Panc1 (cell line): ENCODE measurements around the gene P2RY14. TPM values are rescaled to one million over a fixed set of nuclear protein-coding genes. Genes with fewer than 3 reads are reported as not detected.

ENCODE experiments used
- ATAC-seq: fragments of 200-7000 bp; cut with Tn5 transposase; 2 replicates; pipeline ENCODE4 v1.9.1; 2020; ENCODE audit warnings: mild to moderate bottlenecking, moderate library complexity
- BruUV-seq: library from RNA; stranded (reverse); fragments of 400-500 nt; replicated peaks from 2 replicates; lab custom pipeline; 2021; lab: Mats Ljungman, UMichigan
- CTCF ChIA-PET: fragments of 300-600 bp; sonication (Branson Sonifier 250); formaldehyde crosslinking; loops from one replicate; lab custom pipeline; 2022; ENCODE audit warnings: antibody characterized with exemption; lab: Charles Lee
- POLR2A ChIA-PET: fragments of 300-600 bp; sonication (Branson Sonifier 250); formaldehyde crosslinking; loops from one replicate; lab custom pipeline; 2022; ENCODE audit warnings: antibody characterized with exemption; lab: Charles Lee
- DNase-seq: peaks from one replicate; pipeline ENCODE4 v3.0.0-alpha.2; 2010; ENCODE audit warnings: low read depth, low spot score
- H3K27ac ChIP-seq: 2 replicates; pipeline ENCODE4 v1.5.1; 2011; ENCODE audit warnings: mild to moderate bottlenecking, low read length, inconsistent platforms
- H3K27me3 ChIP-seq: fragments of 200-500 bp; sonication (Bioruptor generic); 2 replicates; pipeline ENCODE4 v1.6.0; 2014; ENCODE audit warnings: low read length, inconsistent platforms; ENCODE audit not compliant: control insufficient read depth, insufficient read depth
- H3K36me3 ChIP-seq: fragments of 200-500 bp; sonication (Bioruptor generic); 2 replicates; pipeline ENCODE4 v1.5.1; 2014; ENCODE audit warnings: inconsistent platforms, mild to moderate bottlenecking, low read length, moderate library complexity; ENCODE audit not compliant: control insufficient read depth, insufficient read depth
- H3K4me1 ChIP-seq: 2 replicates; pipeline ENCODE4 v1.5.1; 2011; ENCODE audit warnings: inconsistent platforms, mild to moderate bottlenecking, low read length, moderate library complexity; ENCODE audit not compliant: control insufficient read depth, insufficient read depth
- H3K4me3 ChIP-seq, 2 experiments: 2 replicates each; pipeline ENCODE4 v1.5.1; 2011 to 2012; ENCODE audit warnings: low read depth in 2 of 2, low read length in 2 of 2, mild to moderate bottlenecking in 2 of 2, inconsistent platforms in 1 of 2, moderate library complexity in 1 of 2
- H3K9me3 ChIP-seq: fragments of 200-500 bp; sonication (Bioruptor generic); 2 replicates; pipeline ENCODE4 v1.5.1; 2014; ENCODE audit warnings: low read depth, mild to moderate bottlenecking, inconsistent platforms, low read length, moderate library complexity; ENCODE audit not compliant: control insufficient read depth, insufficient read depth
- POLR2AphosphoS5 ChIP-seq: IDR thresholded peaks from 2 replicates; pipeline ENCODE4 v1.6.1; 2012; ENCODE audit warnings: mild to moderate bottlenecking, low read depth, low read length, moderate library complexity
- SIN3A ChIP-seq: IDR thresholded peaks from 2 replicates; pipeline ENCODE4 v1.6.1; 2012; ENCODE audit warnings: low read depth, mild to moderate bottlenecking, low read length, moderate library complexity, borderline replicate concordance; ENCODE audit not compliant: insufficient read depth
- TCF7L2 ChIP-seq: IDR thresholded peaks from 2 replicates; pipeline ENCODE4 v1.6.1; 2011; ENCODE audit warnings: mild to moderate bottlenecking, low read depth, low read length, inconsistent platforms
- in situ Hi-C: cut with HindIII; loops from 2 replicates; pipeline ENCODE4 v1.10.0; 2016; ENCODE audit warnings: low sequenced_read_pairs, low pct_unique_long_range_greater_than_20kb
- intact Hi-C: fragments of 100-400 bp; cut with micrococcal nuclease; formaldehyde crosslinking; loops from one replicate; pipeline ENCODE4 v1.10.0; 2022; ENCODE audit not compliant: unreplicated experiment
- total RNA-seq: library from RNA; stranded (reverse); gene quantifications from one replicate; pipeline ENCODE4 v1.2.1, GENCODE V29; 2021; ENCODE audit not compliant: unreplicated experiment
- TF ChIP-seq, protein P1 (sequence below), 2 experiments: IDR thresholded peaks; 2 replicates each; pipeline ENCODE4 v1.6.1; 2011 to 2012; ENCODE audit warnings: low read depth in 2 of 2, control low read depth in 1 of 2, low read length in 1 of 2, mild to moderate bottlenecking in 1 of 2, moderate library complexity in 1 of 2; ENCODE audit not compliant: insufficient read depth in 1 of 2
- TF ChIP-seq, protein P2 (sequence below): fragments of 450-650 bp; IDR thresholded peaks from 2 replicates; pipeline ENCODE4 v1.5.1; 2017; ENCODE audit warnings: mild to moderate bottlenecking

Gene P2RY14
- total RNA-seq, 1 experiment from 2014 or later: not detected

DNA sequence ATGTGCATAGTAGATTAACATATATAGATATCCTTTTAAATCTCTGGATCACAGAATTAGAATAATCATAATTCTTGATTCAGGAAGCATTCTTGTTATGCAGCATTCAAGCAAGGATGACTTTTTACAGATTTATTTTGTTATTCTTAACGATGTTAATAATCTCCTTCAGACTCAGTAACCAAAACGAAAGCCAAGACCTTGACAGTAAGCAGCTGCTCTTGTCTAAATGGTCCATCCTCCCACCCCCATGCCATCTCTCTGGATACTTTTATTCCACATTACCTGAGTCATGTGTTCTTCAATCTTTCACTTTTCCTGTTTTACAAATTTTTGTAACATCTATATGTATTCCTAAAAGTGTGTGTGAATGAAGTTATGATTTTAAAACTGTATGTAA, 42.0 kb downstream of the P2RY14 start:
- no peak overlapping the region for H3K4me3 ChIP-seq
- no peaks in the 10 kb centered on the region for H3K9me3 ChIP-seq
- DNase-seq (no peak), ATAC-seq (no peak)
- TF ChIP-seq SIN3A (no peak), TCF7L2 (no peak), POLR2AphosphoS5 (no peak)
- TF ChIP-seq, protein P1, sequence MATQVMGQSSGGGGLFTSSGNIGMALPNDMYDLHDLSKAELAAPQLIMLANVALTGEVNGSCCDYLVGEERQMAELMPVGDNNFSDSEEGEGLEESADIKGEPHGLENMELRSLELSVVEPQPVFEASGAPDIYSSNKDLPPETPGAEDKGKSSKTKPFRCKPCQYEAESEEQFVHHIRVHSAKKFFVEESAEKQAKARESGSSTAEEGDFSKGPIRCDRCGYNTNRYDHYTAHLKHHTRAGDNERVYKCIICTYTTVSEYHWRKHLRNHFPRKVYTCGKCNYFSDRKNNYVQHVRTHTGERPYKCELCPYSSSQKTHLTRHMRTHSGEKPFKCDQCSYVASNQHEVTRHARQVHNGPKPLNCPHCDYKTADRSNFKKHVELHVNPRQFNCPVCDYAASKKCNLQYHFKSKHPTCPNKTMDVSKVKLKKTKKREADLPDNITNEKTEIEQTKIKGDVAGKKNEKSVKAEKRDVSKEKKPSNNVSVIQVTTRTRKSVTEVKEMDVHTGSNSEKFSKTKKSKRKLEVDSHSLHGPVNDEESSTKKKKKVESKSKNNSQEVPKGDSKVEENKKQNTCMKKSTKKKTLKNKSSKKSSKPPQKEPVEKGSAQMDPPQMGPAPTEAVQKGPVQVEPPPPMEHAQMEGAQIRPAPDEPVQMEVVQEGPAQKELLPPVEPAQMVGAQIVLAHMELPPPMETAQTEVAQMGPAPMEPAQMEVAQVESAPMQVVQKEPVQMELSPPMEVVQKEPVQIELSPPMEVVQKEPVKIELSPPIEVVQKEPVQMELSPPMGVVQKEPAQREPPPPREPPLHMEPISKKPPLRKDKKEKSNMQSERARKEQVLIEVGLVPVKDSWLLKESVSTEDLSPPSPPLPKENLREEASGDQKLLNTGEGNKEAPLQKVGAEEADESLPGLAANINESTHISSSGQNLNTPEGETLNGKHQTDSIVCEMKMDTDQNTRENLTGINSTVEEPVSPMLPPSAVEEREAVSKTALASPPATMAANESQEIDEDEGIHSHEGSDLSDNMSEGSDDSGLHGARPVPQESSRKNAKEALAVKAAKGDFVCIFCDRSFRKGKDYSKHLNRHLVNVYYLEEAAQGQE (IDR thresholded peaks at IDR 0.05; ENCODE audit: insufficient read depth in 1 of 2, low read depth in 2 of 2, low read length in 1 of 2): no peak
- TF ChIP-seq, protein P2, sequence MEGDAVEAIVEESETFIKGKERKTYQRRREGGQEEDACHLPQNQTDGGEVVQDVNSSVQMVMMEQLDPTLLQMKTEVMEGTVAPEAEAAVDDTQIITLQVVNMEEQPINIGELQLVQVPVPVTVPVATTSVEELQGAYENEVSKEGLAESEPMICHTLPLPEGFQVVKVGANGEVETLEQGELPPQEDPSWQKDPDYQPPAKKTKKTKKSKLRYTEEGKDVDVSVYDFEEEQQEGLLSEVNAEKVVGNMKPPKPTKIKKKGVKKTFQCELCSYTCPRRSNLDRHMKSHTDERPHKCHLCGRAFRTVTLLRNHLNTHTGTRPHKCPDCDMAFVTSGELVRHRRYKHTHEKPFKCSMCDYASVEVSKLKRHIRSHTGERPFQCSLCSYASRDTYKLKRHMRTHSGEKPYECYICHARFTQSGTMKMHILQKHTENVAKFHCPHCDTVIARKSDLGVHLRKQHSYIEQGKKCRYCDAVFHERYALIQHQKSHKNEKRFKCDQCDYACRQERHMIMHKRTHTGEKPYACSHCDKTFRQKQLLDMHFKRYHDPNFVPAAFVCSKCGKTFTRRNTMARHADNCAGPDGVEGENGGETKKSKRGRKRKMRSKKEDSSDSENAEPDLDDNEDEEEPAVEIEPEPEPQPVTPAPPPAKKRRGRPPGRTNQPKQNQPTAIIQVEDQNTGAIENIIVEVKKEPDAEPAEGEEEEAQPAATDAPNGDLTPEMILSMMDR: no peak
- H3K27me3 ChIP-seq: no peaks in the 10 kb centered on the region
- no TSS peak for BruUV-seq
- POLR2A ChIA-PET: no interaction called here
- intact Hi-C loops (no loop called here), in situ Hi-C loops (no loop called here)
- H3K36me3 ChIP-seq: no peaks in the 10 kb centered on the region
- CTCF ChIA-PET: no interaction called here
- H3K27ac ChIP-seq: no peak overlapping the region
- no peaks in the 10 kb centered on the region for H3K4me1 ChIP-seq

GRCh38 chr3:151234825-151235224, 43.5 kb downstream of the P2RY14 start:
- Histone ChIP-seq H3K36me3 (no peaks in the 10 kb centered on the region), H3K9me3 (no peaks in the 10 kb centered on the region), H3K4me1 (no peaks in the 10 kb centered on the region), H3K27ac (no peak overlapping the region), H3K27me3 (no peaks in the 10 kb centered on the region), H3K4me3 (no peak overlapping the region)
- CTCF ChIA-PET: no interaction called here
- intact Hi-C loops: no loop called here
- ATAC-seq: no peak
- POLR2A ChIA-PET: no interaction called here
- BruUV-seq: no TSS peak
- DNase-seq: no peak
- TF ChIP-seq, protein P1 (IDR thresholded peaks at IDR 0.05; ENCODE audit: insufficient read depth in 1 of 2, low read depth in 2 of 2, low read length in 1 of 2): no peak
- TF ChIP-seq POLR2AphosphoS5: no peak
- TF ChIP-seq SIN3A: no peak
- no peak for TF ChIP-seq TCF7L2
- TF ChIP-seq, protein P2: no peak
- in situ Hi-C loops: no loop called here
